NCI-H1417 (cell line): ENCODE data around the gene ABCG2.
A peak's percentile ranks its signal among the peaks of the same experiment; 100 is the strongest.
"Not testable (repeated sequence)": the region's sequence is repeated elsewhere in the genome, so short reads cannot be mapped to it uniquely, and the experiment has no call there.

Experiments
- DNase-seq, 3 experiments: peaks; one replicate each; lab custom pipeline; 2025; lab: John Stamatoyannopoulos, UW

ABCG2 gene

GRCh38 chr4:88166608-88167007 is 8.2 kb upstream of the ABCG2 start:
- DNase-seq = no peak

DNA sequence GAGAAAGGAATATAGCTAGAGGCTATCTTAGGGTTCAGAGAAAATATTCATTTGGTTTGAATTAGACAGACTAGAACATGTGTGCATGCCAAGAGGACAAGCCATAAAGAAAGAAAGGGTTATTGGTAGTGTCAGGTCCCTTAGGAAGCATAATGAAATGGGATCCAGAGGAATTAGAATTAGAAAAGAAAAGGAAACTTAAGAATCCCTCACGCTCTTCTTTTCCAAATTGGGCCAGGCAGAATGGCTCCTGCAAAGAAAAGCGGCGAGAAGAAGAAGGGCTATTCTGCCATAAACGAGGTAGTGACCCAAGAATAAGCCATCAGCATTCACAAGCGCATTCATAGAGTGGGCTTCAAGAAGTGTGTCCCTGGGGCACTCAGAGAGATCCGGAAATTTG is 4.9 kb upstream of the ABCG2 start:
- DNase-seq = no peak

- DNase-seq = no peak
These were observed 4.2 kb upstream of the ABCG2 start for GRCh38 chr4:88162626-88163025.

- peak in 1 of 3 experiments; percentile 40 for DNase-seq
These were observed 838 bp upstream of the ABCG2 start for GRCh38 chr4:88159229-88159725.

DNA sequence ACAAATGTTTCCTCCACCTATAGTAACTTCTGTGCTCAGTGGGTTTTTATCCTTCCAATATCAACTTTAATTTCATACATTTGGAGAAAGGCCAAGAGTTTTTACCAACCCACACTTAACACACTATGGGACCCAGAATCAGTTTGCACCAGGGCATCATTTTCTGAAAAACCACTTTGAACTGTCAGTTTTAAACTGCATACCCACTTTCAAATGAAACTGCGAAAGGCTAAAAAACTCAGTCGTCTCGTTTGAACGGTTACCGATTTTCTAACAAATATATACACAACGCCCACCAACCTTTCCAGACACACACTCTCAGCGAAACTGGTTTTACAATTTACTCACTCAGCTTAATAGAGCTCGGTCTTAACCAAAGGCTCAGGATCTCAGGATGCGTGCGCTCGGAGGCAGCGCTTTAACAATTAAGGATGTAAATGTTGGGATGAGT is 376 bp downstream of the ABCG2 start:
- DNase-seq = no peak

GRCh38 chr4:88152331-88152730 is 6.1 kb downstream of the ABCG2 start:
- DNase-seq = not testable (repeated sequence)

- no peak for DNase-seq
These were observed 9.9 kb downstream of the ABCG2 start for GRCh38 chr4:88148560-88148959.

- DNase-seq = no peak
These were observed 10.6 kb downstream of the ABCG2 start for GRCh38 chr4:88147799-88148217.

GRCh38 chr4:88146891-88147290 is 11.5 kb downstream of the ABCG2 start:
- no peak for DNase-seq

- DNase-seq = no peak
These were observed 13.6 kb downstream of the ABCG2 start for GRCh38 chr4:88144866-88145300.

DNA sequence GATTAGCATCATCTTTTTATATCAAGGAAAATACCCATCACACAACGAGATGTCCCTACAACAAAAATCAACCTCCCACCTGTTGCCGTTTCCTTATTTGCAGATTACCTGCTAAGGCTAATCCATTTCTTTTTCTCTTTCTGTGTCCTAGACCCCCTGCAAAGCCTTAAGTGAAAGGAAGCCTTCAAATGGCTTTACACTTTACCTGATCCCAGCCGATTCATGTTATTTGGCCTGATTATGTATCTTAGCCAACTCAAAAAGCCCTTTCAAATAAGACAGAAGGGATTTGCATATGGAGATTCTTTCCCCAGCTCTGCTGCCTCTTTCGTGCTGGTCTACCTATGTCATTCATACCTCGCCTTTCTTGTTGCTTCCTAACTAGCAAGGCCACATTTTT is 14.4 kb downstream of the ABCG2 start:
- no peak for DNase-seq

GRCh38 chr4:88143504-88143903 is 14.9 kb downstream of the ABCG2 start:
- no peak for DNase-seq

- DNase-seq = no peak
These were observed 19.9 kb downstream of the ABCG2 start for GRCh38 chr4:88138561-88138960.

DNA sequence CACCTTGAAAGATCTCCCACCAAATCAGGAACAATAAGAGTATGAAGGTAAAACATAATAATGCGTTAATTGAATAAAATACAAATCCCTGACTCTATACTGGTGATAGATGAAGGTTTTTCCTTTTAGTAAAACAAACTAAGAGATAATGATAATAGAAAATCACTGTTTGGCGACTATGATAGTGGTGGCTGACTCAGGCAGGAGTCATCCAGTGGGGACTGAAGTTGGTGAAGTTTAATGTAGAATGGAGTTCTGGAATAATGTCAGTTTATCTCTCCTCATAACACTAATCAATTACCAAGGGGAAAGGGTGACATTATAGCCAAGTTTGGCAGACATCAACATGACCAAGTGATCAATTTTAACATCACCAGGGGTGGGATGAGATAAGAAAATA is 21.3 kb downstream of the ABCG2 start:
- no peak for DNase-seq

DNA sequence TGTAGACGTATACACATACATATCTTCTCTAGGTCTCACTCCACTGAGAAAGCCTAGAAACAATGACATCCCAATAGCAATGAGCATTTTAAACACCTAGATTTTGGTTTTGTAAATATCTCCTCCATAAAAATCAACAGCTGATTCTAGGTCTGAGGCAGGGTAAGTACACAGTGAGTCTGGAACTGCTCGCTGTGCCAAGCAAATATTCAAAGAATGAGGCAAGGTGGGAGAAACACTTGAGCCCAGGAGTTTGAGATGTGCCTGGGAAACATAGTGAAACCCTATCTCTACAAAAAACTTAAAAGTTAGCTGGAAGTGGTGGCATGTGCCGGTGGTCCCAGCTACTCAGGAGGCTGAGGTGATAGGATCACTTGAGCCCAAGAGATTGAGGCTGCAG is 22.2 kb downstream of the ABCG2 start:
- no peak for DNase-seq

DNA sequence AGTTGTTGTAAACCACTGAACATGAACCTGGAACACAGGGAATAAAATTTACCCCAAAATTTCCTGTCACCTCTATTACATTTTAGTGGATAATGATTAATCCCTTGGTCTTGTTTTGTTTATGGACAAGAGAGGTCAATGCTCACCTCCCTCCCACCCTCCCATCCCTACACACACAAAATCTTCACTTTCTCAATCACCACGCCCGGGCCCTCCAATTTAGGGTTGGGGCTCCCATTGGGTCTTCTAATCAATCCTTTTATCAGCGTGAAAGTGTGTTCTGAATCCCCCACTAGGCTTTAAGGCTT is 23.1 kb downstream of the ABCG2 start:
- no peak for DNase-seq

- DNase-seq = no peak
These were observed 23.7 kb downstream of the ABCG2 start for GRCh38 chr4:88134536-88135355.

- DNase-seq = no peak
These were observed 24.3 kb downstream of the ABCG2 start for GRCh38 chr4:88134111-88134510.

DNA sequence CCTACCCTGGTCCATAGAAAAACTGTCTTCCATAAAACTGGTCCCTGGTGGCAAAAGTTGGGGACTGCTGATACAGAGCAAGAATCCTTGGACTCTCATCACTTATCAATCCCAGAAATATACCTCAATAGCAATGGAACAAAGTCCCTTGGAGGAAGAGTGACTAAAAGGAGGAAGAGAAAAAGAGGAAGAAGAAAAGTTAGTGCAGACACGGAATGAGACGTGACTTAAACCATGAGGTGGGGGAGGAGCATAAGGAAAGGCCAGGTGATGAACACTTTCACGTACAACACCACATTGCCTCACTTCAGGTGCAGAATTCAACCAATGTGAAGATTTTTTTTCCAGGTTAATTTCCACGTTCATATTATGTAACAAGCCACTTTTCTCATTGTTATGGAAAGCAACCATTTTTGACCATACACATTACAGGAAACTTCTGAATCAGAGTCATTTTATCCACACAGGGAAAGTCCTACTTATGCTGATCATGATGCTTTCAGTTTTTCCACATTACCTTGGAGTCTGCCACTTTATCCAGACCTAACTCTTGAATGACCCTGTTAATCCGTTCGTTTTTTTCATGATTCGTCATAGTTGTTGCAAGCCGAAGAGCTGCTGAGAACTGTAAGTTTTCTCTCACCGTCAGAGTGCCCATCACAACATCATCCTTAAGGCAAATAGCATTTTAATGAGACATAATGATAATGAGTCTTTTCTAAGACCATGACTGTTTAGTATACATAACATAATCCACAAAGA is 27.7 kb downstream of the ABCG2 start:
- DNase-seq = no peak

DNA sequence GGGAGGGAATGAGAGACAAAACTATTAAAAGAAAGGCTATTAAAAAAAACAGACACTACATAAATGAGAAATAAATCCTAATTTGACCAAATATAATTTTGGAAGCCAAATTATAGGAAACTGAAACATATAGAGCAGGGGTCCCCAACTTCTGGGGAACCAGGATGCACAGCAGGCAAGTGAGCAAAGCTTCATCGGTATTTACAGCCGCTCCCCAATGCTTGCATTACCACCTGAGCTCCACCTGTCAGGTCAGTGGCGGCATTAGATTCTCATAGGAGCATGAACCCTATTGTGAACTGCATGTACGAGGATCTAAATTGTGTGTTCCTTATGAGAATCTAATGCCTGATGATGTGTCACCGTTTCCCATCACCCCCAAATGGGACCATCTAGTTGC is 28.4 kb downstream of the ABCG2 start:
- no peak for DNase-seq

DNA sequence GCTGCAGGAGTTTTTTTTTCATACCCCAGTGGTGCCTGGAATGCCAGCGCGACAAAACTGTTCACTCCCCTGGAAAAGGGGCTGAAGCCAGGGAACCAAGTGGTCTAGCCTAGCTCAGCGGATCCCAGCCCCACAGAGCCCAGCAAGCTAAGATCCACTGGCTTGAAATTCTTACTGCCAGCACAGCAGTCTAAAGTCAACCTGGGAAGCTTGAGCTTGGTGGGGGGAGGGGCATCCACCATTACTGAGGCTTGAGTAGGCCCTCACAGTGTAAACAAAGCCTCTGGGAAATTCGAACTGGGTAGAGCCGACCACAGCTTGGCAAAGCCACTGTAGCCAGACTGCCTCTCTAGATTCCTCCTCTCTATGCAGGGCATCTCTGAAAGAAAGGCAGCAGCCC is 36.2 kb downstream of the ABCG2 start:
- DNase-seq = peak in 2 of 3 experiments; percentile 23 to 26

DNA sequence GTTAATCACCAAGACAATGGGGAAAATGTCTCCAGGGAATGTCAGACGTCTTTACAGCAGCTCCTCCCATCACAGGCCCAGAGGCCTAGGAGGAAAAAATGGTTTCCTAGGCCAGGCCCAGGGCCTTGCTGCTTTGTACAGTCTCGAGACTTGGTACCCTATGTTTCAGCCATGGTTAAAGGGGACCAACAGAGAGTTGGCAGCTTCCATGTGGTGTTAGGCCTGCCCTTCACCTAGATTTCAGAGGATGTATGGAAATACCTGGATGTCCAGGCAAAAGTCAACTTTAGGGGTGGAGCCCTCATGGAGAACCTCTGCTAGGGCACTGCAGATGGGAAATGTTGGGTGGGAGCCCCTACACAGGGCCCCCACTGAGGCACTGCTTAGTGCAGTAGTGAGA is 38.5 kb downstream of the ABCG2 start:
- DNase-seq = no peak

- DNase-seq = no peak
These were observed 42.9 kb downstream of the ABCG2 start for GRCh38 chr4:88115587-88115986.
